HG03558 (cell line): ENCODE data around the gene OTOR.

Experiments used
- ATAC-seq: cut with Tn5 transposase; IDR thresholded peaks from one replicate; pipeline ENCODE4 v1.9.1; 2021; ENCODE audit warnings: moderate number of reproducible peaks; ENCODE audit not compliant: unreplicated experiment; ENCODE audit errors: extremely low read depth

The OTOR gene, protein sequence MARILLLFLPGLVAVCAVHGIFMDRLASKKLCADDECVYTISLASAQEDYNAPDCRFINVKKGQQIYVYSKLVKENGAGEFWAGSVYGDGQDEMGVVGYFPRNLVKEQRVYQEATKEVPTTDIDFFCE

DNA sequence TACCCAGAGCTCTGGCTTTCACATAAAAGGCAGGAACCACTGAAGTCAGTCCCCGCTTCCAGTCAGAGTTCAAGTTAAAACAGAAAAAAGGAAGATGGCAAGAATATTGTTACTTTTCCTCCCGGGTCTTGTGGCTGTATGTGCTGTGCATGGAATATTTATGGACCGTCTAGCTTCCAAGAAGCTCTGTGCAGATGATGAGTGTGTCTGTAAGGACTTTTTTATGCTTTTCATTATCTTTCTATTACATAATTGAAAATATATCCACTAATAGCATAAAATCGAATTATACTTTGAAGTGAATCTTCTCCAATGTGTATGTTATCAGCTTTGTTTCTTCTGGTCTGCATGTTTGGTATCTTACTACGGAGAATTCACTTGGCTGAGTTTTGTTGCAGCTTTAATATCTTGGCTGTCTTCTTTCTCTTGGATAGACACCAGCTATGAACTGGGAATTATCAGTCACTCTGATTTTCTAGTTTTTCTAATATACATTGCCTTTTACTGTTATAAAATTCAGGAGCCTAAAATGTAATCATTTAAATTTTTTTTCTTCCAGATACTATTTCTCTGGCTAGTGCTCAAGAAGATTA, at the start of gene OTOR:
OTOR (plus strand) TSS at position 51 of the 593 bp plus-strand sequence; CDS start at position 95, 44 bp downstream.
- no peak for ATAC-seq

DNA sequence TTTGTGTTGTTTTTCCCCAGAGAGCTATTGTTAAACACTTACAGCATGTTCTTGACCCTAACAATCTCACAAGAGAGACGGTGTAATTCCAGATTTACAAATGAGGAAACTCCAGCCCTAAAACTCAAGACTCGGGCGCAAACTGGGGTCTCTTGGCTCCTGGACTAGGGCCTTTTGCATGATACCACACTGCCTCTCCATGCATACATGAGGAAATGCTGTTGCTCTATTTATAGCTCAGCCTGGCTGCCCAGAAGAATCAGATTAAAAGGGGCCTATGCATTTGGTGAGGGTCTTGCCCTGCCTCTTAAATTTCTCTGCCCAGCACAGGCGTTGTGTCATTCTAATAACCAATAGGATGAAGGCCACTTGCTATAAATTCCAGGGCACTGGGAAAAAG, 48.9 kb upstream of the OTOR start:
- ATAC-seq = no peak

DNA sequence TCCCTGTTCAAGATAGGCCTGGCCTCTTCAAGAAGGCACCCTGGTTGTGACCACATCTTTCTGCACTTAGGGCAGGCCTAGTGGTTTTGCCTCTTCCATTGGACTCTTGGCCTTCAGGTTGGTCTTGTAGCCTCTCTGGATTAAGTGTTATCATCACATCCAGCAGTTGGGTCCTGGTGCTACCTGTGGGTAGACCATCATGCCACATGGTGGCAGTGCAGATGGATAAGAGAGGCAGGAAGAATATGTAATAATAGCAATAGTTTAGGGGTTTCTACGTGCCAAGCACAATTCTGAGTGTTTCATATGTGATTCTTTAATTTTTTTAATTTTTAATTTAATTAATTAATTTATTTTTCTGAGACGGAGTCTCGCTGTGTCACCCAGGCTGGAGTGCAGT, 46.9 kb upstream of the OTOR start:
- no peak for ATAC-seq

DNA sequence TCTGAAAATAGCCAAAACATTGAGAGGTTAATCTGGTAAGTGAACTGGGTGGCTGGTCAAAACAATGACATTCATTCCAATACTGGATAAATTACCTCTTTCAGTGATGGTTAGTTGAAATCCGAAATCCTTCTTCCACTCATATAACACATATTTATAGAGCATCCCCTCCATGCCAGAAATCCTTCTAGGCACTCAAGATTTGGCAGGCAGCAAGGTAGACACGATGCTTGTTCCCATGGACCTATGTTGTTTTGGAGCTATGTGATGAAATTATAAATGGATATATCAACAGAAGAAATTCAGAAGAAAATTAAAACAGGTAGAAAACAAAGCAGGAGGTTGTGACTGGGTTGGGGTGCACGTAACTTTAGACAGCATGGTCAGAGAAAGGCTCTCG, 44.6 kb upstream of the OTOR start:
- ATAC-seq = no peak

DNA sequence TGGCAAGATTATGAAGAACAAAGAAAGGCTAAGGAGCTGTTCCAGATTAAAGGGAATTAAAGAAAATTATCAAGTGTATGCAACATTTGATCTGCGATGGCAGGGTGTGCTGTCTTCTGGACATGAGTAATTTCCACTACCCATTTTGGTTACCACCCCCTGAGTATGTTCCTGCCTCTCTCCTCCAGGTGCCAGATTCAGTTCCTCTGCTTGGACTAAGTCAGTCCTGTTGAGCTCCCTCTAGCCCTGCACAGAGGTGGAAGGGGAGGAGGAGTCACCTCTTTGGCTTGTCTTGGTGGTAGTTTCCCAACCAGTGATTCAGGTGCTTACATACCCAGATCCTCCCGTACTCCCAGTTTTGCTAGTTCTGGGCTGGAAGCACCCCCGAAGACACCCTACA, 40.5 kb upstream of the OTOR start:
- ATAC-seq = peak; percentile 42

DNA sequence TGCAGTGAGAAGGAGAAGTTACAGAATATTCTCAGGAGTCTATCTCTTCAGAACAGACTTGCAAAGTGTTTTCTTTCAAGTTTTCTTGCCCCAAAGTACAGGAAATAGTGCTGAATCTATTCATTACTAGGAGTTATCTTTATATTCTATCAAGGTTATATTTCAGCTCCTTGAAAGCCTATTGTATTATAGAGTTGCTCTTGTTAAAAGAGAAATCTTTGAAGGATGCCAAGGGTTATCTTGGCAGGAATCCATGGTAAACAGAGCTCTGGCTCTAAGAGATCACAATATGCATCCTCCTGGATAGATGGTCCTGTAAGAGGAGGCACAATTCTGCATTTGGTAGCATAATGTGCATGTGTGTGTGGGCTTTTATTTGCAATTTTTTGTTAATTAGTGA, 39.6 kb upstream of the OTOR start:
- ATAC-seq = no peak

DNA sequence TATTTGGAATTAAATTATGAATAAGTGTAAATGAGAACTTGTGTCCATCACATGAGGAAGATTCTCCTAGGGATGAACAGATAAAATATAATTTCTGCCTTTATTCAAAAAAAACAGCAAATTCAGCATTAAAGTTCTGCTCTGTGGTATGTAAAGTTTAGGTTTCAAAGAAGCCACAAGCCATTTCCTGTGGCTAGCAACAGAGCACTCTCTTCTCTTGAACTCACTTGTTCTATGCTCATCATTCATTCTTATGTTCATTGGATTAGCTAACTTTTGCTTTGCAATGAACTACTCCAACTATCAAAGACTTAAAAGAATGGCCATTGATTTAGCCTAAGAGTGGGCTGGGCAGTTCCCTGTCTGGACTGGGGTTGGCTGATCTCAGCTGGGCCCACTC, 39.1 kb upstream of the OTOR start:
- ATAC-seq = peak; percentile 73

DNA sequence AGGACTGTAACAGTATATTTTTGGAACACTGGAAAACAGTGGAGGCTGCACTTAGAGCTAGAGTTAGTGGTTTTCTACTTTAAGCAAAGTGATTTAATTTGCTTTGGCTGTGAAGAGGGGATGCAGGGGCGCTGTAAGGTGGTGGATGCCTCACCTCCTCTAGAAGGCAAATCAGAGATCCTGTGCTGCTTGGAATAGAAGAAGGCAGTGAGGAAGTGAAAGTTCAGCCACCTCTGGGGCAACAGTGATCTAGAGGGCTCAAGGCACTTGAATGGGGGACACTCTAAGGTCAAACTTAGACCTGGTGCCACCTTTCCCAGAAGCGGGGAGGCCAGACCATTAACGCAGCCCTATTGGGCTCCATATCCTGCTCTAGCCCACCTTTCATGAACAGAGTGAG, 37.4 kb upstream of the OTOR start:
- ATAC-seq = no peak

DNA sequence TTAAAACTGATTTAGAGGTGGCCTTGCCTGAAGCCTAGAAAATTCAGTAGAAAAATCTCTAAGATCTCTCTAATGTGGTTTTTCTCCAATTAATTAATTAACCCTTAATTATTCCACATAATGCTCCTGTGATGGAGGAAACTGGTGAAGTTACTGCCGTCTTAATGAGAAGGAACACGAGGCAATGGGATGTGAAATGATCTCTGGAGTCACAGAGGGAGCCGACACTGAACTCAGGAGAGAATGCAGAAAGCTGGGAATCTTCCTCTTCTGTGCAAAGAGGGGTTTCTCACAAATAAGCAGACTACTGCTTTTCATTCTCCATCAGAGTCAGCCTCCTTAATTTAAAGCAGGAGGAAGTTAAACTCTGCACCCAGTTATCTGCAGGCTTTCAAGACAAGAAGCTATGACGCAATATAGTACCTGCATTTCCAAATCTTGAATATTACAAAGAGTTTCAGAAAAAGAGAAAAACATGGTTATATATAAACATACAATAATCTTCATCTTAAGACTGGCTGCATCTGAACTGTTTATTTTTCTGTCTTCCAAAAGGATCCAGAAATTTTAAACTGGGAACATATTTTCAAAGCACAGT, 36.4 kb upstream of the OTOR start:
- no peak for ATAC-seq

DNA sequence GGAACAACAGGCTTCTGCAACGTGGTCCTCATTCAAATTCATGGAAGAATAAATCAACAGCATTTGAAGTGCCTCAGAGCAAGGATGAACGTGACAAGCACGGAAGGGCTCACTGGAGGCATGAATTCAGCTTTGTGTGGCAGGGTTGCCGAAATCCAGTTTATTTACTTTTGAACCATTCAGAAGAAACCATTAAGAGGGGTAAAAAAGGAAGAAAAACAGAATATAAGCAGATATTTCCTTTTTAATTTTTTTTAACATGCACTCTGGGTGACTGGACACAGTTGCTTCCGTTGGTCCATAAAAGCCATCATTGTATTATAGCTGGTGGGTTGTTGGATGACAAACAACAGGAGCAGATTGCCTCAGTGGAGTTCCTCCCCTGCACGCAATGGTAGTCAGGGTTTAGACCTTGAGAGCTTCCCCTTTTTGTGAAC, 35.6 kb upstream of the OTOR start:
- no peak for ATAC-seq

DNA sequence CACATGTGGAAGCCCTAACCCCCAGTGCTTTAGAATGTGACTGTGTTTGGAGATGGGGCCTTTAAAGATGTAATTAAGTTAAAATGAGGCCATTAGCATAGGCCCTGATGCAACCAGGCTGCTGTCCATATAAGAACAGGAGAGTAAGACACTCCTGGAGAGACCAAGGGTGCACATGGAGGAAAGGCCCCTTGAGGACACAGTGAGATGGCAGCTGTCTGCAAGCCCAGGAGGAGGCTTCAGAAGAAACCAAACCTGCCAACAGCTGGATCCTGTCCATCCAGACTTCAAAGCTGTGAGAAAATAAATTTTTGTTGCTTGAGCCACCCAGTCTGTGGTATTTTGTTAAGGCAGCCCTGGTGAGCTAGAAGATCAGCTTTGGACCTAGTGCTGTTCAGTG, 35.1 kb upstream of the OTOR start:
- ATAC-seq = no peak

DNA sequence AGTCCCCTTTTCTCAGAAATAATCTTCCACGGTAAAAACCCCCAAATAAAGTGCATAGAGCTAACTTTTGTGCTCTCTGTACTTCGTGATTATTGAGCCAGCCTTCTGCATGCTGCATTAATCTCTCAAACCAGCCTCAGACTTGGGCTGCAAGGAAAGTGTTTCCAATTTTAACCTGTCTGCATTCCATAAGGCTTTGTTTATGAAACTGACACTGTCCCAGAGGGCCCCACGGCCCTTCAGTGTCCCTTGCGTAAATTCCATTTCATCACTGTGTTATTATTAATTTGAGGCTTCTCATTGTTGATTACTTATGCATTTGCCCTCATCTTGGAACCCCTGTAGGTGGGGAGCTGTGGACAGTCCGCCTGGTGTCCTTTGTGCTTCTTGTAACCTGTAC, 33.9 kb upstream of the OTOR start:
- no peak for ATAC-seq

DNA sequence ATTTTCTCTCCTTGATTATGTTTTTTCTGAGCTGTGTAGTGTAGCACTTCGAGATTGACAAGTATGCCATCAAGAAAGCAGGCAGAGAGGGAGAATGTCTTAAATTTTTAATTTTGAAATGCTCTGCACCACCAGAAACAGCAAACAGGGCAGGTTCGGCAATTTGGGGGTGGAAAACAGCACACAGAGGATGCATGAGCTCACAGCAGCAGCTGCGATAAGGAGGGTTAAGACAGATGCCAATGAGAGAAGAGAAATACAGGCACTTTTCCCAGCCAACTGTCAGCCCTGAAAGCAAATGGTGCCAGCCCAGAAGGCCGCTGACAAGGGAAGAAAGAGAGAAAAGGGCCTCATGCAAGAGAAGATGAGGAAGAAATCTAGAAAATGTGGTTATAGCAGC, 33.4 kb upstream of the OTOR start:
- ATAC-seq = no peak

DNA sequence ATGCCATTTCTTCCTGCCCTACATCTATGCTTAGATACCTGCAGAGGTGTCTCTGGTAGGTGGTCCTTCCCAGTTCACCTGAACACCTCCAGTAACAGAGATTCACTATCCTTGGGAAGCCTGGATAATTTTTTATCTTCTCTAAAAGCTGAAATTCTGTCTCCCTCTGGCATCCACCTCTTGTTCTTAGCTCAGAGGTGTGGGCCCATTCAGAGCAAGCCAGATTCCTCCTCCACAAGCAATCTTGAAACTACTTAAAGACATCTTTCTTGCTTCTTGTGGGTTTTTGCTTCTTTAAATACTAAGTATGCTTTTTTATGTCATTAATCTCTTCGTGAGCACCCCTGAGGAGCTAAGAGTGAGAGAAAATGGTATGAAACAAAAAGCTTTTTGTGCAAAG, 28.7 kb upstream of the OTOR start:
- no peak for ATAC-seq

DNA sequence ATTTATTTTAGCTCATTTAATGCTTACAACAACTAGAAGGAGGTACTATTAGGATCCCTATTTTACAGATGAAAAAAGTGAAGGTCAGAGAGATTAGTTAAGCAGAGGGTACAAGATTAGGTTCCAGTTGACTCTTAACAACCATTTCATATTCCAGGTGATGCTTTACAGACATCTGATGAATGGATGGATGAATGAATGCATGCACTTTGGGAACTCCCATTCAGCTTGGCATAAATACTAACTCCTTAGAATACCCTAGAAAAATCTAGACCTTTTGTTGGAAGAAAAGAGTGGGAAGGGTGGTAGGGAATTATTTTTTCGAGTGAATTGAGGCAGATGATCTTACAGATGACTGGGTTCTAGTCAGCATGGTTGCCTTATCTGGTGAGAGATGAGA, 19.1 kb upstream of the OTOR start:
- no peak for ATAC-seq

DNA sequence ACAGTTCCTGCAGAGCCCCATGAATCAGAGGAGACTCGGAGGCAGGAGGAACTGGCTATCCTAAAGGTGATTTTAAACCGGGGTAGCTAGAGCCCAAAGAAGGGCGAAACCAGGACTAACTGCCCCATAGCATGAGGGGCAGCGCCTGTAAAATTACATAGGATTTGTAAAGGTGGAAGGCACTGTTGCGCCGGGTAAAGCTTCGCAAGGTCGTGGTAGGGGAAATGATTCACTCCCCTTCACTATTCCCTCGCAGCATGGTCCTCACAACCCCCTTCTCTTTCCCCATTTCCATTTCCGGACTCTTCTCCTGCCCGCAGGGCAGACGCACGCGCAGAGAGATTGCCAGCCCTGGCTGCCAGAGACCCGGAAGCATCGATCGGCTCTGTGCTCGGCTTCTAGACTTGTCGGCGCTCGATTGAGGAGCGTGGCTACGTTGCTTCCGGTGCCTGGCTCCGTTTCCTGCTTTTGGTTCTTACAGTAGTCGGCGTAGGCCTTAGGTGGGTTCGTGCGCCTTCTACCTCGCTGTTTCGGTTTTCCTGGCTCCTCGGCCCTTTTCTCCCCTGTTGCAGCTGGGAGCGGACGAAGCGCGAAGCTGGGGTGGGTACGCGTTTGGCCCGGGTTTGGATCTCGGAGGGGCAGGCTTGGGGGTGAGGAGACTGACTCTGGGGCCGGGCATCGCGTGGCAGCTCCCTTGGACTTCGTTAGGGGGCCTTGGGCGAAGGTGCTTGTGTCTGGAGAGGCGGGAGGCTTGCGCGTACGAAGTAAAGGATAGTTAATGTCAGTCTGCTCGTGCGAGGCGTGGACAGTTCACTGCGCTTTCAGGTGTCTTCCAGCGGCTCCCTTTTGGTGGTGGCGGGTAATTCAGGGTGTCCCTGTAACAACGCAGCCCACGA, 18.3 kb upstream of the OTOR start, which contains the start of gene SNRPB2:
SNRPB2 (plus strand) TSS at position 462 of the 896 bp plus-strand sequence. CDS start 1,677 bp downstream, outside the sequence.
- peak; percentile 98 for ATAC-seq

DNA sequence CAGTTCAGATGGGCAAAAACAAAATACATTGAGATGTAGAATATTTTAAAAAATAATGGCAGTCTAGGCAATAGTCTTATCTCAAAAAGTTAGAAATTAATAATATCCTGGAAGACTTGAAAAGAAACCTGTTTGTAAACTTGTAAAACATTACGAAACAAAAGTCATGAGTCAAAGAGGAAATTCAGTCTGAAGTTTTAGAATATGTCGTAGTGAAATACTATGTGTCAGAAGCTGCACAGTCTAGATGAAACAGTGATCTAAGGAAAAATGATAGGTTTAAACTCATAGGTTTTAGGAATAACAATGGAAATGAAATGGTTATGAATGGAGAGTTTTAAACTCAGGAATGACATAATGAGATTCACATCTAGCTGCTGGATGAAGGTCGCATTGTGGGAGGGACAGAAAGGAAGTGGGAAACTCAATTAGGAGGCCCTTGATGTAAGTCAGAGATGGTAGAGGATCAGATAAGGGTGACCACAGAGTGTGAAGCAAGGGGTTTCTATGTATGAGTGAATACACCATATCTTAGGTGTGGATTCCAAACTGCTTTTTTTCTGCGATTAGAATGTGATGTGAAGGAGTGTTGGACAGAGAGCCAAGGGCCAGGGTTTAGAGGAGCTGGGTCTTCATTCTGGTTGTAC, 15.5 kb upstream of the OTOR start:
- no peak for ATAC-seq

DNA sequence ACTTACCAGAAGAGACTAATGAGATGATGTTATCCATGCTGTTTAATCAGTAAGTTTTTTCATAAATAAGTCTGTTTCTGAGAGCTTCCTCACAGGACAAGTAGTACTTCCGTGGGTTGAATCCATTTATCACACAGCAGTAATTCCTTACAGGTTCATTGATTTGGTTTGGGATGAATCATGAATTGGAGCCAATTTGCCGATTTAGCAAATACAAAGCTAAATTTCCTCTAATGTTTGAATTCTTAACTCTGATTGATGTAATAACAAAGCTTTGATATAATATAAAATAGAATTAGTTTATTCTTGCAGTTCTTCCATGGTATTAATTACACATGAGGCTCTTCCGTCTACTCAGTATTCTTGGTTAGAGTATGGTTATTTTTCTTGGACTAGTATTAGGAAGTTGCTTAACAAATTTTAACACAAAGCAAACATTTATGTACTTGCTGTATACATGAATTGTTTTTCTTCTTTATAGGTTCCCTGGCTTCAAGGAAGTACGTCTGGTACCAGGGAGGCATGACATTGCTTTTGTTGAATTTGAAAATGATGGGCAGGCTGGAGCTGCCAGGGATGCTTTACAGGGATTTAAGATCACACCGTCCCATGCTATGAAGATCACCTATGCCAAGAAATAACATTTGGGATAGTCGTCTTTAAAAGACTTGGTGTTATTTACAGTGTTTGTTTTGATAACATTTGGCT, 7.6 kb upstream of the OTOR start:
- no peak for ATAC-seq

DNA sequence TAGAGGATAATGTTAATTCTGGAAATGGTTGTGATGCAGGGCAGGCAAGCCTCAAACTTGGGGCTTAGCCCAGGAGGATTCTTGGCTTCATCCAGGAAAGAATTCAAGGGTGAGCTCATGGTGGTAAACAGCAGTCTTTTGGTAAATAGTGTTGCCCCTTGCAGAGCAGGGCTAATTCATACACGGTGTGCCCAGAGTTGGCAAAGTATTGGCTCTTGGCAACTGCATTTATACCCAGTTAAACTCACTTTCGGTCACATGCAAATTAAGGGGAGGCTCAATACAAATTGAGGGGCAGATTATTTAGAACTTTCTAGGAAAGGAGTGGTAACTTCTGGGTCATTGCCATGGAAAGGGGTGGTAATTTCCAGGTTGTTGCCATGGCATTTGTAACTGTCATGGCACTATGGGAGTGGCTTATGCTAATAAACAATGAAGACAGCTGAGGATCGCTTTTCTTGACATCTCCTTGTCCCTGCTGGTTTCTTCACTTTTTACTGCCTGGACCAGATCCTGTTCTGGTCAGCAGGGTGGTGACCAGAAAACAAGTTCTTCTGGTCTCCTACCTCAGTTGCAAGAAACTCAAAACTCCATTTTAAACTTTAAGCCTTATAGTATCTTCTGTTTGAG, 3.9 kb upstream of the OTOR start:
- ATAC-seq = no peak
